ENCODE results near the gene UBR3. TPM values are rescaled to one million over a fixed set of nuclear protein-coding genes. Genes with fewer than 3 reads are reported as not detected.
"Not testable (repeated sequence)": the region's sequence is repeated elsewhere in the genome, so short reads cannot be mapped to it uniquely, and the experiment has no call there.

Gene UBR3
- total and polyA plus RNA-seq, 2 experiments from 2014 or later: 18.7 to 53.1 TPM

DNA sequence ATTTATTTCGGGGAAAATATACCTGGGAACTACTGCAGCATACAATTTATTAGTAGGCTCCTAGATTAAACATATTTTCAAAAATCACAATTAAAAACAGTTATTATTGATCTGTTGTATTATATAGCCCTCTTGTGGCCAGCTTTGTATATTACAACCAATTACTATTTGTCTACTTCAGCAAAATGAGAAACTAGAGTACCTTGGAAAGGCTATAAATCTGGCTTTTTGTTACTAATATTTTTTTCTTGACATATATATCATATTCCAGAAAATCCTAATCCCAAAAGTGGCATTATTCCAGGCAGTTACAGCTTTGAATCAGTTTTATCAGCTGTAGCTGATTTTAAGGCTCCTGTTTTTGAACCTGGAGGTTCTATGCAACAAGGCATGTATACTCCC is 101.2 kb downstream of the UBR3 start:
- H3K27me3 ChIP-seq: no peaks in the 10 kb centered on the region
- peaks cover 37% of the 10 kb centered on the region for H3K36me3 ChIP-seq
- no peak overlapping the region for H3K27ac ChIP-seq
- no peaks in the 10 kb centered on the region for H3K9me3 ChIP-seq (ENCODE audit: low read depth)
- no peaks in the 10 kb centered on the region for H3K4me1 ChIP-seq (ENCODE audit: low read depth)
- TF ChIP-seq, protein P1, sequence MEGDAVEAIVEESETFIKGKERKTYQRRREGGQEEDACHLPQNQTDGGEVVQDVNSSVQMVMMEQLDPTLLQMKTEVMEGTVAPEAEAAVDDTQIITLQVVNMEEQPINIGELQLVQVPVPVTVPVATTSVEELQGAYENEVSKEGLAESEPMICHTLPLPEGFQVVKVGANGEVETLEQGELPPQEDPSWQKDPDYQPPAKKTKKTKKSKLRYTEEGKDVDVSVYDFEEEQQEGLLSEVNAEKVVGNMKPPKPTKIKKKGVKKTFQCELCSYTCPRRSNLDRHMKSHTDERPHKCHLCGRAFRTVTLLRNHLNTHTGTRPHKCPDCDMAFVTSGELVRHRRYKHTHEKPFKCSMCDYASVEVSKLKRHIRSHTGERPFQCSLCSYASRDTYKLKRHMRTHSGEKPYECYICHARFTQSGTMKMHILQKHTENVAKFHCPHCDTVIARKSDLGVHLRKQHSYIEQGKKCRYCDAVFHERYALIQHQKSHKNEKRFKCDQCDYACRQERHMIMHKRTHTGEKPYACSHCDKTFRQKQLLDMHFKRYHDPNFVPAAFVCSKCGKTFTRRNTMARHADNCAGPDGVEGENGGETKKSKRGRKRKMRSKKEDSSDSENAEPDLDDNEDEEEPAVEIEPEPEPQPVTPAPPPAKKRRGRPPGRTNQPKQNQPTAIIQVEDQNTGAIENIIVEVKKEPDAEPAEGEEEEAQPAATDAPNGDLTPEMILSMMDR (IDR thresholded peaks at IDR 0.05; ENCODE audit: low read depth, low read length): peak; percentile 62
- DNase-seq (ENCODE audit: low read depth in 1 of 2, low spot score in 1 of 2): peak; percentile 63 to 70
- H3K4me3 ChIP-seq: no peak overlapping the region

DNA sequence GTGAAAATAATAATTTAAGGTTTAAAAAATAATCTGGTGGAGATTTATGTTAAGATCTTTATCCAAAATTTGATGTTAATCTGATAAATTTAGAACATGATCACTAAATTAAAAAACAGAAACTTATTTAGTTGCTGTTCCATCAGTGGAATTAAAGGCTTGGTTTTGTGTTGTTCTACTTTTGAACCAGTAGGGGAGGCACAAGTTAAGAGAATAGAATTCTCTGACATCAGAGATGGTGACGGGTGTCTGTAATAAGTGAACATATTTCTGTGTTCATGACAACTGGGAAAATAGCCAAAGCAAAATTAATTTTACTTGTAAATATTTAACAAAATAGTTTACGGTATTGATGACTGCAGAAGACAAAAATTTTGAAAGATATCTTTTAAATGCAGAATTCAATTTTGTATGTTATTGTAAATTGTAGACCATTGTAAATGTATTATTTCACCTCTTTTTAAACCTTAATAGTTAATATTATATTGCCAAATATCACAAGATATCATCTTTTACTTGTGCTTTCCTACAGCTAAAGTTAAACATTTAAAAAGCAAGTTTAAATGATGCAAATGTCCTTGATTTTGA is 106.0 kb downstream of the UBR3 start:
- Histone ChIP-seq H3K27ac (no peak overlapping the region), H3K27me3 (no peaks in the 10 kb centered on the region), H3K4me3 (no peak overlapping the region), H3K4me1 (ENCODE audit: low read depth) (no peaks in the 10 kb centered on the region), H3K36me3 (peaks cover 25% of the 10 kb centered on the region), H3K9me3 (ENCODE audit: low read depth) (no peaks in the 10 kb centered on the region)
- DNase-seq (ENCODE audit: low read depth in 1 of 2, low spot score in 1 of 2): peak; percentile 15 to 47
- TF ChIP-seq, protein P1 (IDR thresholded peaks at IDR 0.05; ENCODE audit: low read depth, low read length): peak; percentile 63

DNA sequence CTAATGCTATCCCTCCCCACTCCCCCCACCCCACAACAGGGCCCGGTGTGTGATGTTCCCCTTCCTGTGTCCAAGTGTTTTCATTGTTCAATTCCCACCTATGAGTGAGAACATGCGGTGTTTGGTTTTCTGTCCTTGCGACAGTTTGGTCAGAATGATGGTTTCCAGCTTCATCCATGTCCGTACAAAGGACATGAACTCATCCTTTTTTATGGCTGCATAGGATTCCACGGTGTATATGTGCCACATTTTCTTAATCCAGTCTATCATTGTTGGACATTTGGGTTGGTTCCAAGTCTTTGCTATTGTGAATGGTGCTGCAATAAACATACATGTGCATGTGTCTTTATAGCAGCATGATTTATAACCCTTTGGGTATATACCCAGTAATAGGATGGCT is 109.4 kb downstream of the UBR3 start:
- H3K4me1 ChIP-seq (ENCODE audit: low read depth); DNase-seq (ENCODE audit: low read depth in 1 of 2, low spot score in 1 of 2); H3K9me3 ChIP-seq (ENCODE audit: low read depth); H3K27me3 ChIP-seq; H3K27ac ChIP-seq; H3K4me3 ChIP-seq: not testable (repeated sequence)
- H3K36me3 ChIP-seq: peaks cover 28% of the 10 kb centered on the region

DNA sequence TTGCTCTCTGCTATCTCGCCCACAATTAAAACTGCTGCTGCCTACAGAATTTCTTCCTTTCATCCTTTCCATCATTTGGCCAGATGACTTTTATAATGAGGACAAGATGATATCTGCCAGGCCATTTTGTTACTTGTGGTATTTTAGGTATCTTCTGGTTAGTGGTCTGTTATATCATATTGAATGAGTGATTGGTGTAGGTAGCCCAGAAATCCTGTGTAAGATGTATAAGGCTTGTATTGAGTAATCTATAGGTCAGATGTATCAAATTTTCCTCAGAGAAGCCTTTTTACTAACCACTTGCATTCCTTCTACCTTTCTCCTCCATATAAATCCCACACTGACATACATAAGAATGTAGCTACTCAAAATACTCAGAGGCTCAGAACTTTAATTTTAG is 118.3 kb downstream of the UBR3 start:
- H3K36me3 ChIP-seq: peaks cover 40% of the 10 kb centered on the region
- H3K4me1 ChIP-seq (ENCODE audit: low read depth): no peaks in the 10 kb centered on the region
- no peaks in the 10 kb centered on the region for H3K27me3 ChIP-seq
- no peak for DNase-seq (ENCODE audit: low read depth in 1 of 2, low spot score in 1 of 2)
- TF ChIP-seq, protein P1 (IDR thresholded peaks at IDR 0.05; ENCODE audit: low read depth, low read length): no peak
- no peaks in the 10 kb centered on the region for H3K9me3 ChIP-seq (ENCODE audit: low read depth)
- no peak overlapping the region for H3K4me3 ChIP-seq
- H3K27ac ChIP-seq: no peak overlapping the region

DNA sequence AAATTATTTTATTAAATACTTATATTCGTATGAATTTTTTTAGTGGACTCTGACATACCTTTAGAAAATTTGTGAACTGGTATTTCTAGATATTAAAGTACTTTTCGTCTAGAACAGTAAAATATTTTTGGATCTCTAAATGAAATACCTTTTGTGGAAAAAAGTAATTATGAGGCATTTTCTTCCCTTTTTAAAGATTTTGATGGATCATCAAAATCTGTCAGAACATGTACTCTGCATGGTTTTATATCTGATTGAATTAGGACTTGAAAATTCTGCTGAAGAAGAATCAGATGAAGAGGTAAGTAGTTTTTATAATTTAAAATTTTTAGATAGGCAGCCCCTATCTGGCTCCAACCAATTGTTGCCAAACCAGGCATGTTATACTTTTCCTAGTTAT is 118.8 kb downstream of the UBR3 start:
- TF ChIP-seq, protein P1 (IDR thresholded peaks at IDR 0.05; ENCODE audit: low read depth, low read length): no peak
- H3K36me3 ChIP-seq: peaks cover 40% of the 10 kb centered on the region
- DNase-seq (ENCODE audit: low read depth in 1 of 2, low spot score in 1 of 2): no peak
- H3K27me3 ChIP-seq: no peaks in the 10 kb centered on the region
- no peaks in the 10 kb centered on the region for H3K4me1 ChIP-seq (ENCODE audit: low read depth)
- H3K9me3 ChIP-seq (ENCODE audit: low read depth): no peaks in the 10 kb centered on the region
- no peak overlapping the region for H3K27ac ChIP-seq
- no peak overlapping the region for H3K4me3 ChIP-seq

DNA sequence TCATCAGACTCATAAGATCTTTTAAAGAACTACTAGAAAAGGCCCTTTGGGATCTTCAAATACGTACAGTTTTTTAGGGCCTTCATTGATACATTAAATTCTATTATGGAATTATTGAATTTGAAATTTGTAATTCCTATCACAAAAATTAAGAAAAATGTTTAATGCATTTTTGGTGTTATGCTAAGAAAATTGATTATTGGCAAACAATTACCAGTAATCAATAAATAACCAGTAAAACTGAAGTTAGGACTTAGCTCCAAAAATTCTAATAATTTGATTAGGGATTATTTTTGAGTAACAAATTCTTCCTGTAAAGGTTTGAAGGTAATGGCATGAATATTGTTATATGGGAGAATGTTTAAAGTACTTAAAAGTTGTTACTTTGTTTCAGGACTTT is 119.3 kb downstream of the UBR3 start:
- peaks cover 40% of the 10 kb centered on the region for H3K36me3 ChIP-seq
- no peak overlapping the region for H3K4me3 ChIP-seq
- no peaks in the 10 kb centered on the region for H3K9me3 ChIP-seq (ENCODE audit: low read depth)
- H3K27ac ChIP-seq: no peak overlapping the region
- no peaks in the 10 kb centered on the region for H3K4me1 ChIP-seq (ENCODE audit: low read depth)
- DNase-seq (ENCODE audit: low read depth in 1 of 2, low spot score in 1 of 2): no peak
- H3K27me3 ChIP-seq: no peaks in the 10 kb centered on the region
- TF ChIP-seq, protein P1 (IDR thresholded peaks at IDR 0.05; ENCODE audit: low read depth, low read length): no peak

Measured in cardiac muscle cell (in vitro differentiated cells and primary cell).